K562 (cell line): ENCODE data around the gene GRB2. TPM values are rescaled to one million over a fixed set of nuclear protein-coding genes. Genes with fewer than 3 reads are reported as not detected.

ENCODE experiments used
- ATAC-seq: fragments of 200-7000 bp; cut with Tn5 transposase; 3 replicates; pipeline ENCODE4 v1.9.1; 2020; ENCODE audit warnings: moderate library complexity
- BruUV-seq: library from RNA; stranded (reverse); fragments of 400-500 nt; replicated peaks from 2 replicates; lab custom pipeline; 2021; lab: Mats Ljungman, UMichigan
- CTCF ChIA-PET: fragments of 300-600 bp; formaldehyde crosslinking; extraction: SDS; loops from one replicate; lab custom pipeline; 2021; ENCODE audit warnings: low intra/inter-chr PET ratio; lab: Yijun Ruan, JAX
- POLR2A ChIA-PET: fragments of 300-600, 350-650 bp; sonication (Branson Sonifier 250); formaldehyde crosslinking; extraction: SDS; loops from one replicate; lab custom pipeline; 2021; ENCODE audit warnings: antibody characterized with exemption, inconsistent platforms; lab: Yijun Ruan, JAX
- DNase-seq, 4 experiments: peaks; one replicate each; pipeline versions ENCODE4 v3.0.0 to v3.0.0-alpha.2; 2011 to 2018; ENCODE audit warnings: low spot score in 3 of 4, mixed read lengths in 3 of 4; ENCODE audit errors: extremely low read depth in 1 of 4
- FAIRE-seq: peaks from 2 replicates; lab custom pipeline; 2011; peaks lifted over from hg19 to GRCh38; lab: Jason Lieb, UNC
- H2AFZ ChIP-seq: 2 replicates; pipeline ENCODE4 v1.6.0; 2011; ENCODE audit warnings: low read depth, low read length, control low read depth, inconsistent platforms
- H3K27ac ChIP-seq: fragments of 200-600 bp; 3 replicates; pipeline ENCODE4 v1.8.0; 2011; ENCODE audit warnings: low read depth, mild to moderate bottlenecking, control low read depth, inconsistent platforms, low read length, moderate library complexity, mixed read lengths; ENCODE audit errors: extremely low read depth
- H3K27me3 ChIP-seq, 2 experiments: fragments of 300-600 bp in 1 of 2; 2 replicates in 1 of 2; 3 replicates in 1 of 2; pipeline versions ENCODE4 v1.6.0 to v1.8.0; 2011; ENCODE audit warnings: inconsistent platforms in 2 of 2, low read length in 2 of 2, mild to moderate bottlenecking in 1 of 2, mixed read lengths in 1 of 2, moderate library complexity in 1 of 2; ENCODE audit not compliant: control insufficient read depth in 2 of 2, insufficient read depth in 2 of 2
- H3K36me3 ChIP-seq: fragments of 300-600 bp; 3 replicates; pipeline ENCODE4 v1.8.0; 2011; ENCODE audit warnings: mild to moderate bottlenecking, low read length, inconsistent platforms; ENCODE audit not compliant: control insufficient read depth, insufficient read depth
- H3K4me1 ChIP-seq, 2 experiments: fragments of 200-600 bp in 1 of 2; replicated peaks in 1 of 2; 2 replicates in 1 of 2; 3 replicates in 1 of 2; pipeline versions ENCODE4 v1.5.1 to v1.8.0; 2011; ENCODE audit warnings: inconsistent platforms in 2 of 2, low read length in 2 of 2, mild to moderate bottlenecking in 1 of 2, mixed read lengths in 1 of 2, moderate library complexity in 1 of 2; ENCODE audit not compliant: control insufficient read depth in 2 of 2, insufficient read depth in 2 of 2
- H3K4me2 ChIP-seq: 2 replicates; pipeline ENCODE4 v1.6.1; 2011; ENCODE audit warnings: low read length, control low read depth, inconsistent platforms, mixed read lengths; ENCODE audit not compliant: insufficient read depth
- H3K4me3 ChIP-seq: fragments of 200-600 bp; sonication (generic), shearing (Covaris generic); 2 replicates; pipeline ENCODE4 v1.5.1; 2016; ENCODE audit warnings: control low read depth, inconsistent platforms
- H3K79me2 ChIP-seq: fragments of 200-600 bp; 3 replicates; pipeline ENCODE4 v1.8.0; 2011; ENCODE audit warnings: low read length, inconsistent platforms; ENCODE audit not compliant: control insufficient read depth, insufficient read depth
- H3K9ac ChIP-seq, 2 experiments: 2 replicates each; pipeline versions ENCODE4 v1.6.0 to v1.6.1; 2011; ENCODE audit warnings: low read depth in 2 of 2, low read length in 2 of 2, control low read depth in 1 of 2, inconsistent platforms in 1 of 2, mild to moderate bottlenecking in 1 of 2, mixed read lengths in 1 of 2; ENCODE audit not compliant: insufficient read depth in 1 of 2
- H3K9me1 ChIP-seq: one replicate; pipeline ENCODE4 v1.6.0; 2011; ENCODE audit warnings: inconsistent platforms, mild to moderate bottlenecking, low read length, moderate library complexity; ENCODE audit not compliant: control insufficient read depth, insufficient read depth
- H3K9me3 ChIP-seq: replicated peaks from 2 replicates; pipeline ENCODE4 v1.5.1; 2011; ENCODE audit warnings: low read depth, low read length, inconsistent platforms; ENCODE audit not compliant: control insufficient read depth, insufficient read depth
- H4K20me1 ChIP-seq: replicated peaks from 2 replicates; pipeline ENCODE4 v1.6.1; 2011; ENCODE audit warnings: low read length, inconsistent platforms, mixed read lengths; ENCODE audit not compliant: control insufficient read depth, insufficient read depth
- E2F3 ChIP-seq: fragments of 250-450 bp; sonication (Bioruptor Pico); IDR thresholded peaks from 2 replicates; pipeline ENCODE4 v1.4.0; 2020; ENCODE audit warnings: mild to moderate bottlenecking
- WGBS: fragments of 100-300 bp; shearing (Covaris generic); methylation state at CpG from one replicate; pipeline ENCODE4 v1.1.6; 2016; ENCODE audit warnings: low coverage, mixed read lengths; ENCODE audit not compliant: insufficient coverage; ENCODE audit errors: missing lambda C conversion rate; 5-methylcytosine and 5-hydroxymethylcytosine counted together
- in situ Hi-C: fragments of 300-500 bp; cut with MboI; formaldehyde crosslinking; loops from 4 replicates; pipeline ENCODE4 v1.15.0; 2018; ENCODE audit warnings: inconsistent platforms, mixed read lengths
- intact Hi-C: fragments of 100-400 bp; cut with micrococcal nuclease; formaldehyde crosslinking; loops from 2 replicates; pipeline ENCODE4 v1.14.2; 2022
- polyA plus RNA-seq, 8 experiments: library from polyadenylated mRNA; depleted of rRNA in 4 of 8; stranded (reverse) in 5 of 8; unstranded in 3 of 8; fragments of >200 nt; fragmentation: Nextera tagmentation in 2 of 8; fragmentation: Illumina TruSeq in 1 of 8; extraction: Ambion mirVana in 2 of 8; extraction: Trizol in 1 of 8; gene quantifications; 2 replicates each; pipeline versions ENCODE4 v1.2.1 to v1.2.3, GENCODE V29; 2011 to 2014; ENCODE audit warnings: inconsistent platforms in 1 of 8, missing spikeins in 1 of 8
- total RNA-seq, 7 experiments: library from RNA; depleted of rRNA in 6 of 7; stranded (reverse); fragments of >200 nt in 6 of 7; fragmentation: Illumina TruSeq in 2 of 7; extraction: Trizol in 2 of 7; gene quantifications; 2 replicates each; pipeline versions ENCODE4 v1.2.1 to v1.2.3, GENCODE V29; 2011 to 2021; ENCODE audit warnings: low replicate concordance in 1 of 7
- TF ChIP-seq, protein P1 (sequence below): fragments of 450-650 bp; IDR thresholded peaks from 2 replicates; pipeline ENCODE4 v1.6.1; 2016; ENCODE audit warnings: missing biosample characterization, missing genetic modification characterization
- TF ChIP-seq, protein P2 (sequence below): IDR thresholded peaks from 2 replicates; pipeline ENCODE4 v1.6.1; 2011; ENCODE audit warnings: borderline replicate concordance, low read depth, mild to moderate bottlenecking, moderate library complexity, low read length; ENCODE audit not compliant: insufficient read depth, poor library complexity, severe bottlenecking

The GRB2 gene
- total and polyA plus RNA-seq, 9 of the 15 experiments (the other 6 are each of a cell fraction or from before 2014, with no cell fraction given) = 57.2 to 136 (median 84.8) TPM

DNA sequence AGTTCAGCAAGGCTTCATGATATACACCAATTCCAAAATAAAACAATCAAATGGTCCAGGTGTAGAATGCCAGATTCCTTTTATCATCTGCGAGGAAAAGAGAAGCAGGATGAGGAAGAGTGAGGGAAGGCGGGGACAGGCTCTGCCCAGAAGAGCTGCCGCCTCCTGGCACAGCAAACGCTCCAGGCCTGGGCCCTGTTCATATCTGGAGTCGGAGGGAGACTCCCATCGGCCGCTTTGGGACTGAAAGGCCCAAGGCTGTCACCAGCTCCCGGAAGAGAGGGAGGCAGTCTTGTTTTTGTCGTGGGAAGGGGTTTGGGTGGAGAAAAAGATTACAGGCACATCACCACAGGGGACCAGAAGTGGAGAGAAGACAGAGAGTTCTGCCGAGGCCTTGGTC, 87.3 kb downstream of the GRB2 start (continued):
- TF ChIP-seq, protein P1, sequence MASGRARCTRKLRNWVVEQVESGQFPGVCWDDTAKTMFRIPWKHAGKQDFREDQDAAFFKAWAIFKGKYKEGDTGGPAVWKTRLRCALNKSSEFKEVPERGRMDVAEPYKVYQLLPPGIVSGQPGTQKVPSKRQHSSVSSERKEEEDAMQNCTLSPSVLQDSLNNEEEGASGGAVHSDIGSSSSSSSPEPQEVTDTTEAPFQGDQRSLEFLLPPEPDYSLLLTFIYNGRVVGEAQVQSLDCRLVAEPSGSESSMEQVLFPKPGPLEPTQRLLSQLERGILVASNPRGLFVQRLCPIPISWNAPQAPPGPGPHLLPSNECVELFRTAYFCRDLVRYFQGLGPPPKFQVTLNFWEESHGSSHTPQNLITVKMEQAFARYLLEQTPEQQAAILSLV (tag) = no peak

DNA sequence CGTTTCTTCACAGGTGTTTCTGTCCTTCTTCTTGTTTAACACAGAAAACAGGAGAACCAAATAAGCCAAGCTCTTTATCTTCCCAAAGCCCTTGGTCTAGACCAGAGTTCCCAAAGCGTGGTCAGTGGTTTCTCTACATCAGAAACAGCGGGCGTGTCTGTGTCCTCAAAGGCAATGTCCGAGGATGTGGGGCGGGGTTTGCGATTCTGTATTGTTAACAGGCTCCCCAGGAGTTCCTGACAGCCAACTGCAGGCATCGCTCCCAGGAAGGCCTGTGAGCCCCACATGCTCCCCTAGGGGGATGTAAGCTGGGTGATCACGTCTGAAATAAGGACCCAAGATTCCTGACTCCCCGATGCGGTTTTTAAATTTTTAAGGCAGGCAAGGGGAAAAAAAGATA, 87.8 kb downstream of the GRB2 start:
- Histone ChIP-seq H3K4me3 (no peak overlapping the region), H3K4me2 (no peak overlapping the region)

More for the DNA sequence above, 87.8 kb downstream of the GRB2 start:
- peaks cover 48% of the 10 kb centered on the region; the same call in 2 of the 3 replicates for H3K36me3 ChIP-seq
- TF ChIP-seq E2F3 = no peak
- TF ChIP-seq, protein P2, sequence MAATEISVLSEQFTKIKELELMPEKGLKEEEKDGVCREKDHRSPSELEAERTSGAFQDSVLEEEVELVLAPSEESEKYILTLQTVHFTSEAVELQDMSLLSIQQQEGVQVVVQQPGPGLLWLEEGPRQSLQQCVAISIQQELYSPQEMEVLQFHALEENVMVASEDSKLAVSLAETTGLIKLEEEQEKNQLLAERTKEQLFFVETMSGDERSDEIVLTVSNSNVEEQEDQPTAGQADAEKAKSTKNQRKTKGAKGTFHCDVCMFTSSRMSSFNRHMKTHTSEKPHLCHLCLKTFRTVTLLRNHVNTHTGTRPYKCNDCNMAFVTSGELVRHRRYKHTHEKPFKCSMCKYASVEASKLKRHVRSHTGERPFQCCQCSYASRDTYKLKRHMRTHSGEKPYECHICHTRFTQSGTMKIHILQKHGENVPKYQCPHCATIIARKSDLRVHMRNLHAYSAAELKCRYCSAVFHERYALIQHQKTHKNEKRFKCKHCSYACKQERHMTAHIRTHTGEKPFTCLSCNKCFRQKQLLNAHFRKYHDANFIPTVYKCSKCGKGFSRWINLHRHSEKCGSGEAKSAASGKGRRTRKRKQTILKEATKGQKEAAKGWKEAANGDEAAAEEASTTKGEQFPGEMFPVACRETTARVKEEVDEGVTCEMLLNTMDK = peak; percentile 29
- TF ChIP-seq, all 486 proteins: peak for 1
- ChIA-PET CTCF (no interaction called here), POLR2A (interaction anchor here (0.6 to 3.6 kb wide), 6 partner anchors 11 to 194 kb away, joined by 3 to 19 read pairs (median 4); partner anchors contain the start of gene GRB2)
- peak; percentile 51 to 59 (median 54) for DNase-seq
- Histone ChIP-seq H3K9me1 (no peaks in the 10 kb centered on the region), H3K9ac (no peak overlapping the region), H3K9me3 (no peaks in the 10 kb centered on the region), H3K27me3 (no peaks in the 10 kb centered on the region), H2AFZ (no peak overlapping the region), H3K27ac (no peak overlapping the region), H4K20me1 (no peaks in the 10 kb centered on the region), H3K4me1 (peaks cover 0 to 15% of the 10 kb centered on the region in 2 experiments; a peak in 4 of 5 replicates), H3K79me2 (no peaks in the 10 kb centered on the region; the same call in 2 of the 3 replicates)
- ATAC-seq = peak; percentile 75
- intact Hi-C loops = no loop called here
- 55% methylated on average over 11 of the region's 11 CpGs for WGBS
- FAIRE-seq = peak; percentile 63
- in situ Hi-C loops = no loop called here
- BruUV-seq = no TSS peak
